ENCODE results near the gene EFCAB14.

- TF ChIP-seq EZH2 (IDR thresholded peaks at IDR 0.05; ENCODE audit: borderline replicate concordance, low read depth, low read length, severe bottlenecking) (no peak), POLR2AphosphoS5 (IDR thresholded peaks at IDR 0.05; ENCODE audit: insufficient read depth, low read depth, low read length) (no peak), MYC (IDR thresholded peaks at IDR 0.05; ENCODE audit: low read depth, low read length) (no peak), POLR2A (IDR thresholded peaks at IDR 0.05; ENCODE audit: low read depth, low read length) (no peak), GATA2 (IDR thresholded peaks at IDR 0.05; ENCODE audit: insufficient read depth, insufficient read length, low read depth, low read length) (no peak), JUN (IDR thresholded peaks at IDR 0.05; ENCODE audit: borderline replicate concordance, insufficient read depth, insufficient read length, low read depth) (no peak)
- TF ChIP-seq, protein P1, sequence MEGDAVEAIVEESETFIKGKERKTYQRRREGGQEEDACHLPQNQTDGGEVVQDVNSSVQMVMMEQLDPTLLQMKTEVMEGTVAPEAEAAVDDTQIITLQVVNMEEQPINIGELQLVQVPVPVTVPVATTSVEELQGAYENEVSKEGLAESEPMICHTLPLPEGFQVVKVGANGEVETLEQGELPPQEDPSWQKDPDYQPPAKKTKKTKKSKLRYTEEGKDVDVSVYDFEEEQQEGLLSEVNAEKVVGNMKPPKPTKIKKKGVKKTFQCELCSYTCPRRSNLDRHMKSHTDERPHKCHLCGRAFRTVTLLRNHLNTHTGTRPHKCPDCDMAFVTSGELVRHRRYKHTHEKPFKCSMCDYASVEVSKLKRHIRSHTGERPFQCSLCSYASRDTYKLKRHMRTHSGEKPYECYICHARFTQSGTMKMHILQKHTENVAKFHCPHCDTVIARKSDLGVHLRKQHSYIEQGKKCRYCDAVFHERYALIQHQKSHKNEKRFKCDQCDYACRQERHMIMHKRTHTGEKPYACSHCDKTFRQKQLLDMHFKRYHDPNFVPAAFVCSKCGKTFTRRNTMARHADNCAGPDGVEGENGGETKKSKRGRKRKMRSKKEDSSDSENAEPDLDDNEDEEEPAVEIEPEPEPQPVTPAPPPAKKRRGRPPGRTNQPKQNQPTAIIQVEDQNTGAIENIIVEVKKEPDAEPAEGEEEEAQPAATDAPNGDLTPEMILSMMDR (IDR thresholded peaks at IDR 0.05; ENCODE audit: extremely low read depth in 1 of 2, insufficient read depth in 1 of 2, low read depth in 1 of 2, low read length in 2 of 2) = no peak
Observed at GRCh38 chr1:46761740-46762139, 42.8 kb upstream of the EFCAB14 start.

Data from endothelial cell of umbilical vein (primary cell).